H1 (cell line): ENCODE results near the gene KRT9. TPM values are rescaled to one million over a fixed set of nuclear protein-coding genes. Genes with fewer than 3 reads are reported as not detected.

ENCODE experiments used
- CTCF ChIA-PET: fragments of 300-600 bp; sonication (Branson Sonifier 250); formaldehyde crosslinking; loops from one replicate; lab custom pipeline; 2021; ENCODE audit not compliant: partially characterized antibody; lab: Charles Lee
- POLR2A ChIA-PET: fragments of 300-600 bp; sonication (Branson Sonifier 250); formaldehyde crosslinking; loops from one replicate; lab custom pipeline; 2021; ENCODE audit warnings: inconsistent platforms; ENCODE audit not compliant: partially characterized antibody; lab: Charles Lee
- DNase-seq, 2 experiments: peaks; one replicate each; pipeline versions ENCODE4 v3.0.0 to v3.0.0-alpha.2; 2010 to 2022; ENCODE audit warnings: low spot score in 2 of 2, low read depth in 1 of 2, mixed read lengths in 1 of 2
- FAIRE-seq: peaks from 2 replicates; lab custom pipeline; 2011; peaks lifted over from hg19 to GRCh38; lab: Jason Lieb, UNC
- H2AFZ ChIP-seq: 2 replicates; pipeline ENCODE4 v1.8.1; 2012; ENCODE audit warnings: low read length, inconsistent platforms
- H2AK5ac ChIP-seq: 2 replicates; pipeline ENCODE4 v1.6.1; 2013; ENCODE audit warnings: low read depth, low read length
- H2BK120ac ChIP-seq: replicated peaks from 2 replicates; pipeline ENCODE3; 2013; ENCODE audit warnings: low read depth, low read length, inconsistent platforms
- H2BK12ac ChIP-seq: 2 replicates; pipeline ENCODE4 v1.6.1; 2013; ENCODE audit warnings: low read depth, low read length
- H2BK15ac ChIP-seq: 2 replicates; pipeline ENCODE4 v1.6.1; 2013; ENCODE audit warnings: low read length
- H2BK20ac ChIP-seq: 2 replicates; pipeline ENCODE4 v1.6.1; 2013; ENCODE audit warnings: low read length
- H2BK5ac ChIP-seq: 2 replicates; pipeline ENCODE4 v1.6.1; 2013; ENCODE audit warnings: low read depth, low read length
- H3K14ac ChIP-seq: 2 replicates; pipeline ENCODE4 v1.6.1; 2013; ENCODE audit warnings: inconsistent platforms; ENCODE audit not compliant: insufficient read length
- H3K18ac ChIP-seq: 2 replicates; pipeline ENCODE4 v1.6.1; 2013; ENCODE audit warnings: low read length; ENCODE audit errors: extremely low read depth
- H3K23ac ChIP-seq: 2 replicates; pipeline ENCODE4 v1.6.1; 2013; ENCODE audit warnings: inconsistent platforms; ENCODE audit not compliant: insufficient read length
- H3K23me2 ChIP-seq: 2 replicates; pipeline ENCODE4 v1.6.1; 2013; ENCODE audit warnings: low read depth, low read length
- H3K27ac ChIP-seq: 2 replicates; pipeline ENCODE4 v1.6.1; 2011; ENCODE audit warnings: low read depth, low read length, inconsistent platforms
- H3K27me3 ChIP-seq, 4 experiments: replicated peaks in 1 of 4; 1 replicate in 1 of 4; 2 replicates in 3 of 4; pipeline versions ENCODE4 v1.6.1 to v1.8.1; 2011 to 2013; ENCODE audit warnings: low read length in 3 of 4, mild to moderate bottlenecking in 3 of 4, inconsistent platforms in 2 of 4, mixed read lengths in 2 of 4, moderate library complexity in 1 of 4; ENCODE audit not compliant: control insufficient read depth in 3 of 4, insufficient read depth in 3 of 4; ENCODE audit errors: extremely low read depth in 1 of 4
- H3K36me3 ChIP-seq, 4 experiments: 2 replicates each; pipeline versions ENCODE4 v1.6.1 to v1.8.1; 2011 to 2013; ENCODE audit warnings: mild to moderate bottlenecking in 4 of 4, low read length in 3 of 4, moderate library complexity in 2 of 4, control low read depth in 1 of 4, inconsistent platforms in 1 of 4; ENCODE audit not compliant: insufficient read depth in 4 of 4, control insufficient read depth in 2 of 4
- H3K4ac ChIP-seq: replicated peaks from 2 replicates; pipeline ENCODE3; 2013; ENCODE audit warnings: low read length, low read depth, mixed read lengths, inconsistent platforms; ENCODE audit not compliant: insufficient read length
- H3K4me1 ChIP-seq, 4 experiments: replicated peaks in 1 of 4; 1 replicate in 1 of 4; 2 replicates in 3 of 4; pipeline versions ENCODE4 v1.6.1 to v1.8.1; 2011 to 2013; ENCODE audit warnings: low read length in 3 of 4, inconsistent platforms in 2 of 4, mixed read lengths in 1 of 4; ENCODE audit not compliant: insufficient read depth in 4 of 4, control insufficient read depth in 3 of 4
- H3K4me2 ChIP-seq, 2 experiments: 2 replicates each; pipeline versions ENCODE4 v1.6.1 to v1.8.1; 2011 to 2013; ENCODE audit warnings: low read depth in 2 of 2, low read length in 2 of 2, control low read depth in 1 of 2, inconsistent platforms in 1 of 2, mild to moderate bottlenecking in 1 of 2; ENCODE audit not compliant: insufficient read depth in 1 of 2
- H3K4me3 ChIP-seq, 4 experiments: fragments of 200-600, 300-600 bp in 1 of 4; sonication (generic), shearing (Covaris generic), sonication (Bioruptor Twin) in 1 of 4; 2 replicates each; pipeline versions ENCODE4 v1.5.1 to v1.8.1; 2011 to 2016; ENCODE audit warnings: low read length in 4 of 4, low read depth in 3 of 4, control low read depth in 2 of 4, inconsistent platforms in 2 of 4, mild to moderate bottlenecking in 2 of 4, mixed read lengths in 1 of 4, moderate library complexity in 1 of 4; ENCODE audit not compliant: insufficient read depth in 2 of 4; ENCODE audit errors: extremely low read depth in 1 of 4
- H3K56ac ChIP-seq: replicated peaks from 2 replicates; pipeline ENCODE3; 2013; ENCODE audit warnings: low read depth, mild to moderate bottlenecking, mixed read lengths, low read length, inconsistent platforms; ENCODE audit not compliant: insufficient read length
- H3K79me1 ChIP-seq: 2 replicates; pipeline ENCODE4 v1.6.1; 2013; ENCODE audit warnings: low read depth, low read length, control low read depth
- H3K79me2 ChIP-seq, 2 experiments: 2 replicates each; pipeline versions ENCODE4 v1.6.1 to v1.8.1; 2012 to 2013; ENCODE audit warnings: low read length in 2 of 2, mild to moderate bottlenecking in 2 of 2, inconsistent platforms in 1 of 2; ENCODE audit not compliant: insufficient read depth in 2 of 2, control insufficient read depth in 1 of 2
- H3K9ac ChIP-seq, 4 experiments: replicated peaks in 1 of 4; 1 replicate in 1 of 4; 2 replicates in 3 of 4; pipeline versions ENCODE4 v1.6.1 to v1.8.1; 2011 to 2013; ENCODE audit warnings: low read depth in 3 of 4, low read length in 3 of 4, control low read depth in 2 of 4, mild to moderate bottlenecking in 2 of 4, moderate library complexity in 2 of 4, inconsistent platforms in 1 of 4; ENCODE audit errors: extremely low read depth in 1 of 4
- H3K9me3 ChIP-seq, 2 experiments: 2 replicates each; pipeline versions ENCODE4 v1.6.1 to v1.8.1; 2012 to 2013; ENCODE audit warnings: mild to moderate bottlenecking in 2 of 2, moderate library complexity in 2 of 2, control low read depth in 1 of 2, inconsistent platforms in 1 of 2, low read depth in 1 of 2, low read length in 1 of 2, mixed read lengths in 1 of 2; ENCODE audit not compliant: insufficient read depth in 2 of 2
- H4K20me1 ChIP-seq, 2 experiments: replicated peaks in 1 of 2; 2 replicates each; pipeline versions ENCODE3 to v1.8.1; 2011 to 2013; ENCODE audit warnings: inconsistent platforms in 2 of 2, low read length in 2 of 2, mild to moderate bottlenecking in 1 of 2; ENCODE audit not compliant: insufficient read depth in 2 of 2, control insufficient read depth in 1 of 2
- H4K5ac ChIP-seq: 2 replicates; pipeline ENCODE4 v1.6.1; 2013; ENCODE audit warnings: low read length, low read depth, mixed read lengths, inconsistent platforms; ENCODE audit not compliant: insufficient read length
- H4K8ac ChIP-seq: 2 replicates; pipeline ENCODE4 v1.8.0; 2013; ENCODE audit warnings: mild to moderate bottlenecking, moderate library complexity, low read length, inconsistent platforms; ENCODE audit not compliant: insufficient read depth; ENCODE audit errors: extremely low read depth
- H4K91ac ChIP-seq: replicated peaks from 2 replicates; pipeline ENCODE3; 2013; ENCODE audit warnings: low read length, mixed read lengths, inconsistent platforms; ENCODE audit not compliant: insufficient read length
- ASH2L ChIP-seq: fragments of 200-600, 300-600 bp; sonication (generic); IDR thresholded peaks from one replicate; pipeline ENCODE4 v1.7.1; 2017; ENCODE audit warnings: low read length
- CBX8 ChIP-seq: fragments of 300-800, 300-1000 bp; sonication (generic); IDR thresholded peaks from 2 replicates; pipeline ENCODE4 v1.7.1; 2016; ENCODE audit warnings: low read depth, low read length, borderline replicate concordance
- WGBS, 2 experiments: shearing (Covaris generic) in 1 of 2; methylation state at CpG; one replicate each; pipeline versions ENCODE4 v1.1.6 to v1.1.7; 2013 to 2015; ENCODE audit warnings: low lambda C conversion rate in 2 of 2, mixed read lengths in 2 of 2, inconsistent platforms in 1 of 2, low coverage in 1 of 2, missing lambda C conversion rate in 1 of 2; ENCODE audit not compliant: insufficient replicate concordance in 2 of 2, insufficient coverage in 1 of 2, insufficient read length in 1 of 2; ENCODE audit errors: extremely low coverage in 1 of 2, missing lambda C conversion rate in 1 of 2; 5-methylcytosine and 5-hydroxymethylcytosine counted together
- polyA plus RNA-seq, 7 experiments: library from polyadenylated mRNA; depleted of rRNA in 3 of 7; stranded (reverse) in 5 of 7; unstranded in 2 of 7; fragments of >200 nt in 5 of 7; fragments of 200-250 nt in 2 of 7; gene quantifications; 1 replicate in 5 of 7; 2 replicates in 1 of 7; 4 replicates in 1 of 7; pipeline versions ENCODE4 v1.2.1 to v1.2.3, GENCODE V29; 2011 to 2013; ENCODE audit warnings: missing spikeins in 2 of 7, mixed read lengths in 2 of 7
- total RNA-seq: library from RNA; stranded (reverse); fragmentation: NEBNext Ultra II Directional; extraction: Animal tissue kit (Norgen Biotek cat#: 25700); gene quantifications from 2 replicates; pipeline ENCODE4 v1.2.1, GENCODE V29; 2021

Gene KRT9
- total and polyA plus RNA-seq, 2 of the 8 experiments (the other 6 are each of a cell fraction or from before 2014, with no cell fraction given) = not detected

- H2BK15ac ChIP-seq = peak overlapping the region; percentile 88
- peak; percentile 19 for TF ChIP-seq ASH2L
- TF ChIP-seq CBX8 = no peak
- H3K18ac ChIP-seq = peak overlapping the region; percentile 52; the same call in 1 of the 2 replicates
- H4K91ac ChIP-seq = peak overlapping the region; percentile 31
- H3K27me3 ChIP-seq = no peaks in the 10 kb centered on the region
- no peak overlapping the region for H2BK20ac ChIP-seq
- H3K79me2 ChIP-seq = no peaks in the 10 kb centered on the region
- H2BK120ac ChIP-seq = no peak overlapping the region
- no peak overlapping the region for H2AK5ac ChIP-seq
- ChIA-PET POLR2A (interaction anchor here (8.0 kb wide), 1 partner anchor 9 kb away, joined by 69 read pairs; the partner anchor contains the start of gene KRT19), CTCF (interaction anchor here (1.2 to 2.3 kb wide), 4 partner anchors 30 to 57 kb away, joined by 4 to 12 read pairs (median 4); partner anchors contain the start of gene KRT9)
- no peak overlapping the region for H3K4ac ChIP-seq
- H2AFZ ChIP-seq = no peak overlapping the region
- 89% methylated on average over 9 of the region's 11 CpGs; no CpG with 5 or more reads in 1 of the 2 experiments for WGBS, 2 experiments
- H3K56ac ChIP-seq = no peak overlapping the region
- H4K5ac ChIP-seq = no peak overlapping the region
- peaks cover 2 to 3% of the 10 kb centered on the region in 2 experiments for H4K20me1 ChIP-seq
- H3K4me1 ChIP-seq = peaks cover 0 to 16% (median 10%) of the 10 kb centered on the region in 4 experiments; a peak in 6 of 7 replicates
- H3K14ac ChIP-seq = no peak overlapping the region
- FAIRE-seq = no peak
- no peak overlapping the region for H3K23ac ChIP-seq
- H3K27ac ChIP-seq = no peak overlapping the region
- no peaks in the 10 kb centered on the region; the same call in 1 of the 2 replicates for H3K23me2 ChIP-seq
- H3K36me3 ChIP-seq = peaks cover 8 to 24% (median 13%) of the 10 kb centered on the region in 4 experiments
- H2BK12ac ChIP-seq = no peak overlapping the region
- H3K4me2 ChIP-seq = no peak overlapping the region
- H2BK5ac ChIP-seq = 0 out of 2 replicates have a peak overlapping the region, but pooled peaks have one; percentile 16
- no peak for DNase-seq
- H3K9me3 ChIP-seq = no peaks in the 10 kb centered on the region
- no peak overlapping the region for H3K4me3 ChIP-seq
- H3K79me1 ChIP-seq = no peaks in the 10 kb centered on the region
- H4K8ac ChIP-seq = peak overlapping the region; percentile 38; the same call in 1 of the 2 replicates
- no peak overlapping the region; a peak in 1 of 7 replicates for H3K9ac ChIP-seq
Measured at GRCh38 chr17:41519501-41520224, 52.2 kb downstream of the KRT9 start.
